Activated T-cell treated with anti-CD3 and anti-CD28 coated beads for 24 hours (primary cell): ENCODE results near the gene C12orf43.

Experiments
- DNase-seq: peaks from one replicate; pipeline ENCODE4 v3.0.0-alpha.2; 2020; ENCODE audit warnings: low read depth

The C12orf43 gene

DNA sequence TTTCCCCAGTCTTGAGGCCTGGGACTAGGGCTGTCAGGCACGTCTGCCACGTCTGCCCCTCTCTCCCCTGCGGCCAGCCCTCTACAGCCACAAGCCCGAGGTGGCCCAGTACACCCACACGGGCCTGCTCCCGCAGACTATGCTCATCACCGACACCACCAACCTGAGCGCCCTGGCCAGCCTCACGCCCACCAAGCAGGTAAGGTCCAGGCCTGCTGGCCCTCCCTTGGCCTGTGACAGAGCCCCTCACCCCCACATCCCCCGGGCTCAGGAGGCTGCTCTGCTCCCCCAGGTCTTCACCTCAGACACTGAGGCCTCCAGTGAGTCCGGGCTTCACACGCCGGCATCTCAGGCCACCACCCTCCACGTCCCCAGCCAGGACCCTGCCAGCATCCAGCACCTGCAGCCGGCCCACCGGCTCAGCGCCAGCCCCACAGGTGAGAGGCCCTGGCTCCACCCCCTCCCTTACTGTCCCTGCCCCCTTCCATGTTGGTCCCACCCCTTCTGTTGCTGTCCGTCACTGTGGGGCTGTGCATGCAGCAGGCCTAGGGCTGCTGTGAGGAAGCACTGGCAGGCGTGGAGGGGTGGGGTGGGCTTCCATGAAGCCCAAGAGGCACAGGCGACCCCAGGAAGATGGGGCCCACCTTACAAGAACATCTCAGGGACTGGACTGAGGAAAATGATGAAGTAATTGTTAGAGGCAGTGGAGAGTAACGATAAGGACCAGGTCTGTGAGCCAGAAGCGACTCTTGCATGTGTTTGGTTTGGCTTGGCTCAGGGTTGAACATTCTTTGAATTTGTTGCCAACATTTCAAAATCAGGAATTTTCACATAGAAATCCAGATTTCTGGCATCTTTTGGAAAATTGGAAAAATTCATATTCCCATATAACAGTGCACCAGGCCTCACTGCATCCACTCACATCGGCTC is 16.8 kb downstream of the C12orf43 start:
- no peak for DNase-seq

DNA sequence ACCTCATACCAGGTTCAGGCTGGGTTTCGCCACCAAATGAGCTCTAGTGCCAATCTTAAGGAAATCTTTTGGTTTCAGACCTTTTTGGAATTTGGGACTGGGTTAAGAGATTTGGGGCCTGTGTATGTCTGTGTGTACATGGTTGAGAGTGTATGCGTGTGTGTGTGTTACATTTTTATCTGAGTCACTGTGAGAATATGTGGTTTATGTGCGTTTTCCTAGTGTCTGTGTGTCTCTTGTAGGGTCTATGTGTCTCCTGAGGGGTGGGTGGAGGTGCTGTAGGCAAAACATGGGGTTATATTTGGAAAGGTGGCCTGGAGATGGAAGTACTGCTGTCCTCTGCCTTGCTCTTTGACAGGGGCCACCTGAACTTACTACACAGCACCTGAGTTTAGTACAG is 17.9 kb downstream of the C12orf43 start:
- DNase-seq = no peak

DNA sequence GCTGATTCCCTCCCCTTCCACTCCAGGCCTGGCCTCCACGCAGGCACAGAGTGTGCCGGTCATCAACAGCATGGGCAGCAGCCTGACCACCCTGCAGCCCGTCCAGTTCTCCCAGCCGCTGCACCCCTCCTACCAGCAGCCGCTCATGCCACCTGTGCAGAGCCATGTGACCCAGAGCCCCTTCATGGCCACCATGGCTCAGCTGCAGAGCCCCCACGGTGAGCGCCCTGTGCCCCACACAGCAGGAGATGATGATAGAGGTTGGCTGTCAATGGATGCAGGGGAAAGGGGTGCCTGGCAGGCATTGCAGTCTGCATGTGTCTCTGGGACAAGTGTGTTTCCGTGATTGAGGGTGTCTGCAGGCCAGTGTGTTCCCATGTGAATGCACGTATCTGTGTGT is 18.8 kb downstream of the C12orf43 start:
- DNase-seq = no peak

DNA sequence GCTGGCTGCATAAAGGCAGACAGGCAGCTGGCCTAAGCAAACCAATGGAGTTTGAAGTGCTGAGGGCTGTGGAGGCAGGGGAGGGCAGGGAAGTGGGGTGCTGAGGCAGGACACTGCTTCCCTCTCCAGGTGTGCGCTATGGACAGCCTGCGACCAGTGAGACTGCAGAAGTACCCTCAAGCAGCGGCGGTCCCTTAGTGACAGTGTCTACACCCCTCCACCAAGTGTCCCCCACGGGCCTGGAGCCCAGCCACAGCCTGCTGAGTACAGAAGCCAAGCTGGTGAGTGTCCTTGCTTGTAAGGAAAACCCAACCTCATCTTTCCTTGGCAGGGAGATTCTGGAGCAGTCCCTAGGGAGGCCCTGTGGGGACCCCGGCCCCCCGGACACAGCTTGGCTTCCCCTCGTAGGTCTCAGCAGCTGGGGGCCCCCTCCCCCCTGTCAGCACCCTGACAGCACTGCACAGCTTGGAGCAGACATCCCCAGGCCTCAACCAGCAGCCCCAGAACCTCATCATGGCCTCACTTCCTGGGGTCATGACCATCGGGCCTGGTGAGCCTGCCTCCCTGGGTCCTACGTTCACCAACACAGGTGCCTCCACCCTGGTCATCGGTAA is 20.0 kb downstream of the C12orf43 start:
- DNase-seq = no peak

DNA sequence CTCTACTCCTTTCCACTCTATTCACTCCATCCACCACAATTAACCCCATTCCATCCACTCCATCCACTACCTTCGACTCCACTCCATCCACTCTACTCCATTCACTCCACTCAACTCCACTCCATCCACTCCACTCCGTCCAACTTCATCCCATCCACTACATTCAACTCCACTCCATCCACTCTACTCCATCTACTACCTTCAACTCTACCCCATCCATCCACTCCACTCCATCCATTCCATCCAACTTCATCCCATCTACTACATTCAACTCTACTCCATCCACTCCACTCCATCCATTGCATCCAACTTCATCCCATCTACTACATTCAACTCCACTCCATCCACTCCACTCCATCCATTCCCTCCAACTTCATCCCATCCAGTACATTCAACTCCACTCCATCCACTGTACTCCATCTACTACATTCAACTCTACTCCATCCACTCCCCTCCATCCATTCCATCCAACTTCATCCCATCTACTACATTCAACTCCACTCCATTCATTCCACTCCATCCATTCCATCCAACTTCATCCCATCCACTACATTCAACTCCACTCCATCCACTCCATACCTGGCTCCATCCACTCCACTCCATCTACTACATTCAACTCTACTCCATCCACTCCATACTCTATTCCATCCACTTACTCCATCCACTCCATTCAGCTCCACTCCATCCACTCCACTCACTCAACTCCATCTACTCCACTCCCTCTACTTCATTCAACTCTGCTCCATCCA is 21.5 kb downstream of the C12orf43 start:
- no peak for DNase-seq

DNA sequence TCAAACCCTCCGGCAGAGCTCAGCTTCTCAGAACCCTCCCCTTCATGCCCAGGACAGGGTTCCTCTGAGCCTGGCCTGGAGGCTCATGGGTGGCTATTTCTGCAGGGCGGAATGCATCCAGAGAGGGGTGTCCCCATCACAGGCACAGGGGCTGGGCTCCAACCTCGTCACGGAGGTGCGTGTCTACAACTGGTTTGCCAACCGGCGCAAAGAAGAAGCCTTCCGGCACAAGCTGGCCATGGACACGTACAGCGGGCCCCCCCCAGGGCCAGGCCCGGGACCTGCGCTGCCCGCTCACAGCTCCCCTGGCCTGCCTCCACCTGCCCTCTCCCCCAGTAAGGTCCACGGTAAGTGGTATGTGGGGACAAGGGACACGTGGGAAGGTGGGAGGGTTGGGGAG is 22.2 kb downstream of the C12orf43 start:
- no peak for DNase-seq

DNA sequence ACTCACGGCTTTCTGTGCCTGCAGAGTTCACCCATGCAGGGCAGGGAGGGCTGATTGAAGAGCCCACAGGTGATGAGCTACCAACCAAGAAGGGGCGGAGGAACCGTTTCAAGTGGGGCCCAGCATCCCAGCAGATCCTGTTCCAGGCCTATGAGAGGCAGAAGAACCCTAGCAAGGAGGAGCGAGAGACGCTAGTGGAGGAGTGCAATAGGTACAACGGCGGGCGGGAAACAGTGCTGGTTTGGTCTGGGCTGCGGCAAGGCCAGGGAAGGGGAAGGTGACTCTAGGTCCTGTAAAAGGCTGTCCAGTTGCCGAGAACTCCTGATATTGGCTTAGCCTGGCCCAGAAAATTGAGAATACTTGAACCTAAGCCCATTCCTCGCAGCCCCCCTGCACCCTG is 22.8 kb downstream of the C12orf43 start:
- no peak for DNase-seq

DNA sequence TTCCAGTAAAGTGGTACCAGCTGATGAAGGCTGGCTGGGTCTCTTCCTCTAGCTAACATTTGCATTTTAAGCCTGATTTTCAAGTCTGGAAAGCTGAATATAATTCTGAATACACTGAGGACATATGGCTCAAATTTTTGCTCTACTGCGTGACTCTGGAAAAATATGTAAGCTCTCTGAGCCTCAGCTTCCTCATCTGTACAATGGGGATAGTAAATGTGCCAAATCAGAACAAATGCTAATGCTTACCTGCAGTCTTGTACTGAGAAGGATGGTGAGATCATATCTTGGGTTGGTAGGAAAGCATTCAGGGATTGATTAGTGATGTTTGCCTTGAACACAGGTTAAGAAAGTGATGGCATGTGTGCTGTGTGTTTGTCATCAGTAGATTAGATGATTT is 23.3 kb downstream of the C12orf43 start:
- DNase-seq = no peak

DNA sequence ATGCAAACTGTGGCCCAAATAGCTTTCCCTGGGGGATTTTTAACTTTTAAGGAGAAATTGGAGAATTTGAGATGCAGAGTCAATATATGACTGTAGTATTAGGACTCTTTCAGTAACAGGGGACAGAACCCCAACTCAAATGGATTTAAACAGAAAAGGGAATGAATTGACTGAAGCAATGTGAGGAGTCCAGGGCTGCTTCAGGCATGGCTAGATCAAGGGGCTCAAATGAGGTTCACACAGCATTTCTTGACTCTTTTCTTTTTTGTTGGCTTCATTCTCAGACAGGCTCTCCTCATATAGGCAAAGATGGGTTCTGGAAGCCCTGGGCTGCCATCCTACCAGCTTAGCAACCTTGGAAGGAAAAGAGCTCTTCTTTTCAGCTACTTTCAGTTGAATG is 24.3 kb downstream of the C12orf43 start:
- DNase-seq = no peak

DNA sequence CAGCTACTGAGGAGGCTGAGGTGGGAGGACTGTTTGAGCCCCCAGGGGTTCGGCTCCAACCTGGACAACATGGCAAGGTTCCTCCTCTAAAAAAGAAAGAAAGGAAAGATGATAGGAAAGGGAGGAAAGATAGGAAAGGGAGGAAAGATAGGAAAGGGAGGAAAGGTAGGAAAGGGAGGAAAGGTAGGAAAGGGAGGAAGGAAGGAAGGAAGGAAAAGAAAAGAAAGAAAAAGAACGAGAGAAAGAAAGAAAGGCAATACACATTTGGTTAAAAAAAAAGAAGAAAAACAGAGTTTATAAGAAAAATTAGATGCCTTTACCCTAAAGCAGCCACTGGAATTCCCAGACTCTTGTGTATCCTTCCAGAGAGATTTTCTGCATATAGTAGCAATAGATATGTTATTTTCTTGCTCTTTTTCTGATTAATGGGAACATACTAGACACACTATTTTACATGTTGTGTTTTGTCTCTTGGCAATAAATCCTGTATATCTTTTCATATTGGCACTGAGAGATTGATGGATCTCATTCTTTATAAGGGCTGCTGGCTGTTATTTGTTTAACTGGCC is 25.7 kb downstream of the C12orf43 start:
- DNase-seq = no peak

DNA sequence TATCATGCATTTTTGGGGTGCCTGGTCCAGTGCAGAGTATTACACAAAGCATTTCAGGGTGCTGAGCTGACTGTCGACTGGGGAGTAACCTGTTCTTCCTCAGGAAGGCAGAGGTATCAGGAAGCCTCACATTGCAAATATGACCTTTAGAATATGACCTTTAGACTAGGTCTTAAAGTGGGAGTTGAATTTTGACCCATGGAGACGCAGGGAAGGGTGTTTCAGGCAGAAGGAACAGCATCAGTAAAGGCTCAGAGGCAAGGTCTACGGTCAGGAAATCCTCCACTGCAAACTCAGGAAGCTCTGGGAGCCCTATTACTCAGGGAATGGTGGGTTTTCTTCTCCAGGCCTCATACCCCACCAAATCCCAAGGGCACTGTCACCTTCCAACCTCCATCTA is 26.6 kb downstream of the C12orf43 start:
- no peak for DNase-seq

DNA sequence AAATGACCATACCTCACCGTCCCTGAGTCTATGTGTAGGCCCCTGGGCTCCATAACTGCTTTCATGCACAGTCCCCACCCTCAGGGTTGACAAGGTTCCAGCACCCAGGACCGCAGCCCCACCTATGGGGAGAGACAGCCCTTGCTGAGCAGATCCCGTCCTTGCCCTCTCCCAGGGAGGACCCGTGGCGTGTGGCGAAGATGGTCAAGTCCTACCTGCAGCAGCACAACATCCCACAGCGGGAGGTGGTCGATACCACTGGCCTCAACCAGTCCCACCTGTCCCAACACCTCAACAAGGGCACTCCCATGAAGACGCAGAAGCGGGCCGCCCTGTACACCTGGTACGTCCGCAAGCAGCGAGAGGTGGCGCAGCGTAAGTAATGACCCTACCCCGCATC is 27.6 kb downstream of the C12orf43 start:
- DNase-seq = no peak

DNA sequence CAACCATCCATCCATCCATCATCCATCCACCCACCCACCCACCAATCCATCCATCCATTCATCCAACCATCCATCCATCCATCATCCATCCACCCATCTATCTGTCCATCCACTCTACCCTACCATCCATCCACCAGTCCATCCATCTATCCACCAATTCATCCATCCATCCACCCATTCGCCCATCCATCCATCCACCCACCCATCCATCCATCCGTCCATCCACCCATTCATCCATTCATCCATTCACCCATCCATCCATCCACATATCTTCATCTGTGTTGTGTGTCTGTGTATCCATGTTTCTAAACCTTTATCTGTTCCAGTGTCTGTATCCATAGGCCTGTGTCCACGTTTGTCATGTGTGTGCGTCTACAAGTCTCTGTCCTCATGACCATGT is 28.1 kb downstream of the C12orf43 start:
- DNase-seq = no peak

DNA sequence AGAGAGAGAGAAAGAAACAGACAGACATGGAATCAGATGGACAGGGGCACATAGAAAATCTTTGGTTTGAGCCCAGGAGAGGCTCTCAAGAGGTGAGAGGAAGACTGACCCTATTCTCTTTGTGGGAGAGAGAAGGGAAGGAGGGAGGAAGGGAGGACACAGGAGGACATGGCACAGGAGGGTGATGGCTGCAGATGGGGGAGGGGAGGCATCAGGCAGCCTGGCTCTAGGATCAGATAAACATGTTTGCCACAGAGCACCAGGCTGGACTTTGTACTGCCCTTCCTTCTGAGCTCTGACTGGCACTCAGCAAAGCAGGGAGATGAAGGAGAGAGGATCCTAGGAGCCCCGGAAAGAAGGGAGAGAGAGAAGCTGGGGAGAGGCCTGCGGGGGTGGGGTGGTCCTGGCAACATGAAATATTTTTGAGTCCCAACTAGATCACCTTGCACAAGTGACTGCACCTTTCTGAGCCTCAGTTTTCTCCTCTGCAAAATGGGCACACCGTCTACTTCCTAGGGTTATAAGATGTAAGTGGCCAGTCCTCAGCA is 31.9 kb downstream of the C12orf43 start:
- no peak for DNase-seq

DNA sequence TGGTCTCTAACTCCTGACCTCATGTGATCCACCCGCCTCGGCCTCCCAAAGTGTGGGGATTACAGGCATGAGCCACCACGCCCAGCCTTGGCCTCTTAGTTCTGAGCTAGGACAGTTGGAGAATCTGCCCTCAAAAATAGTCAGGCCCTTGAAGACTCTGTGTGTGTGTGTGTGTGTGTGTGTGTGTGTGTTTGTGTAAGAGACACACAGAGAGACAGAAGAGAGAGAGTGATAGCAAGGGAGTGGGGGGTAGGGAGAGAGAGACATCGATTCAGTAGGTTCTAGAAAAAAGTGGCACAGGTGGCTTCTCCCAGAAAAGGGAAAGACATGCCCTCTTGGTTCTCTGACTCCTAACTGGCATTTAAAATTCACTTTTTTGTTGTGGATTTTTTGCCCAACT is 32.5 kb downstream of the C12orf43 start:
- no peak for DNase-seq

DNA sequence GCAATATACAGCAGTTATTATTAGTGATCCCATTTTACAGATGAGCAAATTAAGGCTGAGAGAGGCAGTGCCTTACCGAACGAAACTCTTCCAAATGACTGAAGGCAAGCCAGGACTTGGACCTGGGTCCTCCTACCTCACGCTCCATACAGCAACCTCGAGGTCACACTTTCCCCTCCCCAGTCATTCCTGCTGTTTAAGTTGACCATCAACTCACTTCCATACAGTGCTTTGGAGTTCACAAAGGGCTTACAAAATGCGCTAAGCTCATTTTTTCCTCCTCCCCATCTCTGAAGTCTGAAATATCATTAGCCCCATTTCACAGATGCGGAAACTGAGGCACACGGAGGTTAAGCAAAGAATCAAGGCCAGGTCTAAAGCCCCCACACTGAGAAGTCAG is 33.6 kb downstream of the C12orf43 start:
- DNase-seq = no peak

DNA sequence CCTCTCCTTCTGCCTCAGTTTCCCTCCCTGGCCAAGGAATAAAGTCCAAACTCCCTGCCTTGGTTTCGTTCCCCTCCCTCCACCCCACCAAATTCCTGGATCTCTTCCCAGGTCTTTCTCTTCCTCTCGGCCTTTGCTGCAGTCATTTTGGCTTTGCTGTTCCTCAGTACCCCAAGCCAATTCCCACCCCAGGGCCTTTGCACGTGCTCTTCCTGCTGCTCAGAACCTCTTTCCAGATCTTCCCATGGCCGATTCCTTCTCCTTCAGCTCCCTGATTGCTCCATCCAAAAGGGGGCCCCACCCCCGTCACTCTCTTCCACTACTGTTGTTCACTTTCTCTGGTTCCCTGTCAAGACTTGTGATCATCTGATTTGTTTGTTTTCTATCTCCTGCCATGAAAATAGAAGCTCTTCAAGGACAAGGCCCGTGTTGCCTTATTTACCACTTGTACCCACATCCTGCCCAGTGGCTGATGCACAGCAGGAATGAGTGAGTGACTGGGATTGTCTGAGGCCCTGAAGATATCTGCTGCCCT is 34.8 kb downstream of the C12orf43 start:
- DNase-seq = no peak

DNA sequence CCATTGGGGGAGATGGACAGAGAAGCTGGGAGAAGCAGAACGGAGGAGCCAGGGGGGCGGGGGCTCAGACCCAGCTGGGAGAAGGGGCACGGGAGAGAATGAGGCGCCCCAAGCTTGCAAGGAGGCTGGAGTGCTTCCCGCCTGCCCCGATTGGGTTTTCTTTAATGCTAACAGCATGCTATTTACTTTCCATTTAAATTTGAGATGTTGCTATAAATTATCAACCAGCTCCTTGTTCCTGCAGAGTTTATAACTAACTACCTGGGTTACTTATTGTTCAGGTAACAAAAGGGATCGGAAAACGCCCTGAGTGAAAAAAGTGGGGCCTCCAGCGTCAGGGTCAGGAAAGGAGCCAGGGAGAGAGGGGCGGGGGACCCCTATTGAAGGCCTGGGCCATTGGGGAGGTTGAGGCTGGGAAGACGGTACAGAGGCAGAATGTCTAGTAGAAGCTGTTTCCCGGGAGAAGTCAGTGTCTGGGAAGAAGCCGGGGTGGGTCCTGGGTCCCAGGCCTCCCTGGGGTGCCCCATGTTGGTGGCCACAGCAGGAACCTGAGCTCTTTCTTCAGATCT is 35.4 kb downstream of the C12orf43 start:
- no peak for DNase-seq

DNA sequence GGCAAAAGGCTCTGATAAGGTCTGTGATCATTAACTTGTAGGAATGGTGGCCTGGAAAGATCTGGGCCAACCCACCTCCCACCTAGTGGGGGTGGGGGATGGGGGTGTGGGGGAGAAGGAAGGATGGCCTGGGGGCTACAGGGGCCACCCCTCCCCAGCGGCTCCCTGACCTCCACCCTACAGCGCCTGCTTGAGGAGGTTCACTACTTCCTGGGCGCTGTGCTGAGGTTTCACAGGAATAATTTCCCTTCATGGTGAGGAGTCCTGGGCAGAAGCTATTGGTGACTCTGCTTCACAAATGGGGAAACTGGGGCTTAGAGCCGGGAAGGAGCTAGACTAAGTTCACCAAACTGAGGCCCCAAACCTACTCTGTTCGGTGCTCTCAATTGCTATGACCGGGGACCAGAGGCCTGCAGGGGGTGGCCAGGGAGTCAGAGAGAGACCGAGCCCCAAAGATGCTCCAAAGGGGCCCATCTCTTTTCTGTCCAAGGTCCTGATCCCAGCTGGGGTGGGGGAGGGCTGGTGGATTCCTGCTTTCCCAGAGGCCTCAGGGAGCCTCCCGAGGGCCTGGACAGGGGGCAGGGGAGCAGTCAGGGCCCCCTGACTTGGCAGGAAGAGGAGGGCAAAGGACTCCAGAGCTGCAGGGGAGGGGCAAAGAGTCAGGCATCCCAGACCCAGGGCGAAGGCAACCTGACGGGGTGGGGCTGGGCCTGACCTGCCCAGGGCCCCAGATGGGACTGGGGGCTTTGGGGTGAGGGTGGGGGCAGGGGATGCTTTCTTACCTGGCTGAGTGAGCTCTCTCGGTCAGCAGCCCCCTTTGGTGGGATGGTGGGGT is 36.2 kb downstream of the C12orf43 start:
- DNase-seq = no peak

DNA sequence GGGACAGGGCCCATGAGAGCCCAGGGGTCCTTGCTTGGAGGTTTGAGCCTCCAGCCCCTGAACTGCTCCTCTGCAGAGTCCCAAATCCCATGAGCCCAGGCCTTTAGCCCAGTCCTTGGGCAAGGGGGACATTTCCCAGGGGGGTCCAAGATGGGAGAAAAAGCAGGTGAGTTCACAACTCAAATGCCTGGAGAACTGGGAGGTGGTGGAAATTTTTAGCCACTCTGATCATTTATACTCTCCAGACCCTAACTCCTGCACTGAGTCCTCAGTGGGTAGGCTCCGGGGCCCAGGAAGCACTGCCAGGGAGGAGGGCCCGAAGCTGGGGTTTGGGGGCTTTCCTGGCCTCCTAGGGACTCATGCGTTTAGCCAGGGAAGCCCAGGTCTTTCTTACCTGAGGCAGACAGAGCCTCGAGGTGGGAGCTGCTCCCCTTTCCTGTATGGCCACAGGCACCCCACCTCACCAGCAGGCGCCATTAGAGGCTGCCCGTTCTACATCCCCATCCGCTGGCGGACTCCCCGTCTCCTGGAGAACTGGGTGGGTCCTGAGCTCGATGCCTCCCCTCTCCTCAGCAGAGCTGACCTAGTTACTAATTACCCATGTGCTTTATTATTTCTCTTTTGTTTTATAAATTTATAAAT is 36.9 kb downstream of the C12orf43 start:
- DNase-seq = no peak
